Adrenal gland (tissue), 5 donors: ENCODE data around the gene ACOX3.

Experiments
- POLR2A ChIP-seq, 2 donors: fragments of 450-650 bp; IDR thresholded peaks; one replicate each; pipeline ENCODE4 v1.6.1; 2017; ENCODE audit warnings: antibody characterized with exemption in 2 of 2, mild to moderate bottlenecking in 2 of 2, moderate library complexity in 1 of 2
- TF ChIP-seq, protein P1 (sequence below), 6 experiments: fragments of 450-650 bp in 4 of 6; fragments of 200-600 bp in 2 of 6; sonication (generic) in 1 of 6; IDR thresholded peaks; 1 replicate in 5 of 6; 2 replicates in 1 of 6; pipeline versions ENCODE4 v1.5.1 to v1.8.0; 2016 to 2021; ENCODE audit warnings: antibody characterized with exemption in 6 of 6, mild to moderate bottlenecking in 2 of 6, moderate library complexity in 1 of 6
- donor health status: DM: no; HTN: no; CAD: no.

DNA sequence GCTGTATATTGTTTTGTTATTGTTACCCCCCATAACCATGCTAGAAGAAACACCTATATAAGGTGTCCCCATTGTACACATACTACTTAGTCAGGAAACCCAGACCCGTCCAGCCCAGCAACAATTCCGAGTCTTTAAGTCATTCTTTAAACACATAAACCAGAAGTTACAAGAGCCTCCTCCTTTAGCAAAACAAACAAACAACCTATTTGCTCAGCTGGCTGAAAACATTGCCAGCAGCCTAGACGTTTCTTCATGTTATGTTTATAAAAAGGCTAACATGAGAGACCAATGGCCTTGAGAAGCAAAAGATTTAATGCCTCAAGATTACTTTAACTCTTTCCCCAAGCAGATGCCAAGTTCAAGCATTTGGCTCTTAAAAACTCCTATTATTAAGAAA, 1.4 kb downstream of the ACOX3 start:
- TF ChIP-seq, protein P1, sequence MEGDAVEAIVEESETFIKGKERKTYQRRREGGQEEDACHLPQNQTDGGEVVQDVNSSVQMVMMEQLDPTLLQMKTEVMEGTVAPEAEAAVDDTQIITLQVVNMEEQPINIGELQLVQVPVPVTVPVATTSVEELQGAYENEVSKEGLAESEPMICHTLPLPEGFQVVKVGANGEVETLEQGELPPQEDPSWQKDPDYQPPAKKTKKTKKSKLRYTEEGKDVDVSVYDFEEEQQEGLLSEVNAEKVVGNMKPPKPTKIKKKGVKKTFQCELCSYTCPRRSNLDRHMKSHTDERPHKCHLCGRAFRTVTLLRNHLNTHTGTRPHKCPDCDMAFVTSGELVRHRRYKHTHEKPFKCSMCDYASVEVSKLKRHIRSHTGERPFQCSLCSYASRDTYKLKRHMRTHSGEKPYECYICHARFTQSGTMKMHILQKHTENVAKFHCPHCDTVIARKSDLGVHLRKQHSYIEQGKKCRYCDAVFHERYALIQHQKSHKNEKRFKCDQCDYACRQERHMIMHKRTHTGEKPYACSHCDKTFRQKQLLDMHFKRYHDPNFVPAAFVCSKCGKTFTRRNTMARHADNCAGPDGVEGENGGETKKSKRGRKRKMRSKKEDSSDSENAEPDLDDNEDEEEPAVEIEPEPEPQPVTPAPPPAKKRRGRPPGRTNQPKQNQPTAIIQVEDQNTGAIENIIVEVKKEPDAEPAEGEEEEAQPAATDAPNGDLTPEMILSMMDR (IDR thresholded peaks at IDR 0.05), result no peak
- TF ChIP-seq POLR2A (IDR thresholded peaks at IDR 0.05), result no peak
